KOPT-K1 (cell line): Measurements from ENCODE around the gene SLC6A18.

Experiments
- H3K27ac ChIP-seq: fragments of 200-600 bp; sonication (generic); 2 replicates; pipeline ENCODE4 v1.5.1; 2016; ENCODE audit warnings: antibody characterized with exemption, mild to moderate bottlenecking, low read depth, low read length; ENCODE audit not compliant: poor library complexity, severe bottlenecking
- H3K36me3 ChIP-seq: fragments of 200-600 bp; sonication (generic); 2 replicates; pipeline ENCODE4 v1.5.1; 2017; ENCODE audit warnings: antibody characterized with exemption, mild to moderate bottlenecking, low read length, moderate library complexity; ENCODE audit not compliant: insufficient read depth
- H3K9me3 ChIP-seq: fragments of 200-600 bp; sonication (generic); 2 replicates; pipeline ENCODE4 v1.5.1; 2017; ENCODE audit warnings: antibody characterized with exemption, low read length, mild to moderate bottlenecking; ENCODE audit not compliant: insufficient read depth, poor library complexity, severe bottlenecking

SLC6A18 gene

DNA sequence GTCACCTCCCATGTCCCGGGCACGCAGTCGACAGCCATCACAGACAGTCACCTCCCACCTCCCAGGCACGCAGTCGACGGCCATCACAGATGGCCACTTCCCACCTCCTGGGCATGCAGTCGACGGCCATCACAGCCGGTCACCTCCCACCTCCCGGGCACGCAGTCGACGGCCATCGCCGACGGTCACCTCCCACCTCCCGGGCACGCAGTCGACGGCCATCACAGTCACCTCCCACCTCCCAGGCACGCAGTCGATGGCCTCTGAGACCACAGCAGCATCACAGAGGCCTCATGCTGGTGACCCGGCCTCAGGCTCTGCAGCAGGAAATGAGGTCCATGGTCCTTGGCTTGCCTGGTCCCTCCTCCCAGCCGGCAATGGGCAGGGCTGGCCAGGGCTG is 29.3 kb upstream of the SLC6A18 start:
- Histone ChIP-seq H3K27ac (no peak overlapping the region), H3K9me3 (no peaks in the 10 kb centered on the region)

GRCh38 chr5:1196562-1196961 is 28.6 kb upstream of the SLC6A18 start:
- Histone ChIP-seq H3K36me3 (no peaks in the 10 kb centered on the region), H3K27ac (no peak overlapping the region), H3K9me3 (no peaks in the 10 kb centered on the region)

More for the DNA sequence above, 29.3 kb upstream of the SLC6A18 start:
- H3K36me3 ChIP-seq: no peaks in the 10 kb centered on the region

DNA sequence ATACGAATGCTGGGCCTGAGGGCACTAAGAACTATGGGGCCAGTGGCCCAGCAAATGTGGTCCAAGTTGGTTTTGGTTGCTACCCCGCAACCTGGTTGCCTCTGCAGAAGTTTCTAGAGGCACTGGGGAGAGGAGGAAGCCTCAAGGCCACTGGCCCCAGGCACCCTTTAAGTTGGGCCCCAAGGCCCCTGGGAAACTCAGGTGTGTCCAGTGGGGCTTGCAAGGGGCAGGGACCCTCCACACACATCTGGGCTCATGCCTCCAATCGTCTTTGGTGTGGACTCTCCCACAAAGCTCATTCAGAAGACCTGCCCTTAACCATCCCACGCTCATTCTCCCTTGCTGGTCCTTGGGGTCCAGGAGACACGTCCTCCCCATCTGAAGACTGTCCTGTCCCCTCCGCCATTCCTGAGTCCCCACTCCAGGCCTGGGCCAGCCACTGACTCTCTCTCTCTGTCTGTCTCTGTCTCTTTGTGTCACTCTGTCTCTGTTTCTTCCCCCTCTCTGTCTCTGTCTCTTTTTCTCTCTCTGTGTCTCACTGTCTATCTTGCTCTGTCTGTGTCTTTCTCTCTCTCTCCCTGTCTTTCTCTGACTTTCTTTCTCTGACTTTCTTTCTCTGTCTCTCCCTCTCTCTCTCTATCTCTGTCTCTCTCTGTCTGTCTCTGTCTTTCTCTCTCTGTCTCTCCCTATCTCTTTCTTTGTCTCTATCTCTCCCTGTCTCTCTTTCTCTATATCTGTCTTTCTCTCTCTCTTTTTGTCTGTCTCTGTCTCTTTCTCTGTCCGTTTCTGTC is 27.1 kb upstream of the SLC6A18 start:
- Histone ChIP-seq H3K9me3 (no peaks in the 10 kb centered on the region), H3K36me3 (no peaks in the 10 kb centered on the region), H3K27ac (no peak overlapping the region)

DNA sequence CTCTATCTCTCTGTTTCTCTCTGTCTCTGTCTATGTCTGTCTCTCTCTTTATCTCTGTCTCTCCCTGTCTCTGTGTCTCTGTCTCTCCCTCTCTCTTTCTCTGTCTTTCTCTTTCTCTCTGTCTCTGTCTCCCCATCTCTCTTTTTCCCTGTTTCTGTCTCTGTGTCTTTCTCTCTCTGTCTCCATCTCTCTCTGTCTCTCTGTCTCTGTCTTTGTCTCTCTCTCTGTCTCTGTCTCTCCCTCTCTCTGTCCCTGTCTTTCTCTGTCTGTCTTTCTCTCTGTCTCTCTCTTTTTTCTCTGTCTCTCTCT is 25.9 kb upstream of the SLC6A18 start:
- Histone ChIP-seq H3K9me3 (no peaks in the 10 kb centered on the region), H3K27ac (no peak overlapping the region), H3K36me3 (no peaks in the 10 kb centered on the region)

GRCh38 chr5:1199649-1200494 is 25.3 kb upstream of the SLC6A18 start:
- no peaks in the 10 kb centered on the region for H3K9me3 ChIP-seq
- no peak overlapping the region for H3K27ac ChIP-seq
- H3K36me3 ChIP-seq: no peaks in the 10 kb centered on the region

- Histone ChIP-seq H3K27ac (no peak overlapping the region), H3K9me3 (no peaks in the 10 kb centered on the region), H3K36me3 (no peaks in the 10 kb centered on the region)
Measured at GRCh38 chr5:1200495-1201326, 24.5 kb upstream of the SLC6A18 start.

DNA sequence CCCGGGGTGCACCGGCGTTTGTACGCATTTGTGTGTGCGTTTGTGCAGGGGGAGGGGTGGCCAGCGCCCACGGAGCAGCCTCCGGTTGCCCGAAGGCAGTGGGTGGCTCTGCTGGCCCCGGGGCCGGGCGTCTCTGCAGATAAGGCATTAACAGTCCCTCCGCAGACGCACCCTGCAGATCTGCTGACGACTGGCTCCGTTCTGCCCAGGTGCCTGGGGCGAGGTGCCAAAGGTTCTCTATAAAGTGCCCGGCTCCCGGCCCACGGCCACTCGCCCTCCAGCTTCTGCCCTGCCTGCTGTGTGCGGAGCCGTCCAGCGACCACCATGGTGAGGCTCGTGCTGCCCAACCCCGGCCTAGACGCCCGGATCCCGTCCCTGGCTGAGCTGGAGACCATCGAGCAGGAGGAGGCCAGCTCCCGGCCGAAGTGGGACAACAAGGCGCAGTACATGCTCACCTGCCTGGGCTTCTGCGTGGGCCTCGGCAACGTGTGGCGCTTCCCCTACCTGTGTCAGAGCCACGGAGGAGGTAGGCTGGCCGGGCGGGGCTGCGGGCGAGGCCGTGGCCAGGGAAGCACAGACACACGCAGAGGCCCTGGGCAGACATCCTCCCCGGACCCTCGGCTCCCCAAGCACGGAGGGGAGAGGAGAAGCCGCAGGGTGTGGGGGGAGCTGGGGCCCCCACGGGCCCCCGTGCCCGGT is 23.7 kb upstream of the SLC6A18 start, which contains the start of gene SLC6A19:
Gene SLC6A19 (plus strand): TSS at position 269 of the 699 bp plus-strand sequence. CDS start 56 bp downstream, at position 325.
- Histone ChIP-seq H3K27ac (no peak within 1 kb of the TSS), H3K36me3 (no peaks in the 10 kb centered on the region), H3K9me3 (no peaks in the 10 kb centered on the region)

GRCh38 chr5:1202026-1202797 is 23.0 kb upstream of the SLC6A18 start:
- Histone ChIP-seq H3K36me3 (no peaks in the 10 kb centered on the region), H3K27ac (no peak overlapping the region), H3K9me3 (no peaks in the 10 kb centered on the region)

GRCh38 chr5:1202798-1203185 is 22.4 kb upstream of the SLC6A18 start:
- Histone ChIP-seq H3K36me3 (no peaks in the 10 kb centered on the region), H3K27ac (no peak overlapping the region), H3K9me3 (no peaks in the 10 kb centered on the region)

GRCh38 chr5:1203311-1203967 is 21.7 kb upstream of the SLC6A18 start:
- no peaks in the 10 kb centered on the region for H3K9me3 ChIP-seq
- H3K36me3 ChIP-seq: no peaks in the 10 kb centered on the region

GRCh38 chr5:1203968-1204692 is 21.1 kb upstream of the SLC6A18 start:
- no peaks in the 10 kb centered on the region for H3K9me3 ChIP-seq
- H3K27ac ChIP-seq: no peak overlapping the region
- no peaks in the 10 kb centered on the region for H3K36me3 ChIP-seq

More at GRCh38 chr5:1203311-1203967, 21.7 kb upstream of the SLC6A18 start:
- H3K27ac ChIP-seq: no peak overlapping the region

DNA sequence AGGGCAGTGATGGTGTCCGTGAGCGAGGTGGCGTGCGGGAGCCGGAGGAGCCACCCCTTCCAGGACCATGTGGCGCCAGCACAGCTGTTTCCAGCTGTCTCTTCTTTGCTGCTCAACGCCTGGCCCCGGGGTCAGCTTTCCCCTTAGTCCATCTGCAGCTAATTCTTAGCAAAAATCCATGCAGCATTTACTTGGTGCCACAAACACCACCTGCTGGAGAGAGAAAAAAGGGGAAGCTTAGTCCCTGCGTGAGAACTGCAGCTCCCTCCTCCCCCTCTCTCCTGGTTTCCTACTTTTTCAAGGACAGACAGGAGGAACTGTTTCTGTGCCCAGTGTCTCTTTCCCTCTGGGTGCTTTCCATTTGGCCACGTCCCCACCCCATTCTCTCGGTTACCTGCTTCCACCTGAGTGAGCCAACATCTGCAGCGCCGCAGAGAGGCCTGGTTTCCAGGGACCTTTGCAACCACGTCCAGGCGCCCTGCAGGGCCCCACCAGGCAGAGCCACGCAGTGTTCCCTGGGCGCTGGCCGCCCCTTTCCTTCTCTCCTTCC is 20.4 kb upstream of the SLC6A18 start:
- no peaks in the 10 kb centered on the region for H3K9me3 ChIP-seq
- no peaks in the 10 kb centered on the region for H3K36me3 ChIP-seq
- H3K27ac ChIP-seq: no peak overlapping the region
